H1 (cell line): ENCODE results near the gene PDHX. TPM values are rescaled to one million over a fixed set of nuclear protein-coding genes. Genes with fewer than 3 reads are reported as not detected.

ENCODE experiments used
- CTCF ChIA-PET: fragments of 300-600 bp; sonication (Branson Sonifier 250); formaldehyde crosslinking; loops from one replicate; lab custom pipeline; 2021; ENCODE audit not compliant: partially characterized antibody; lab: Charles Lee
- POLR2A ChIA-PET: fragments of 300-600 bp; sonication (Branson Sonifier 250); formaldehyde crosslinking; loops from one replicate; lab custom pipeline; 2021; ENCODE audit warnings: inconsistent platforms; ENCODE audit not compliant: partially characterized antibody; lab: Charles Lee
- DNase-seq, 2 experiments: peaks; one replicate each; pipeline versions ENCODE4 v3.0.0 to v3.0.0-alpha.2; 2010 to 2022; ENCODE audit warnings: low spot score in 2 of 2, low read depth in 1 of 2, mixed read lengths in 1 of 2
- FAIRE-seq: peaks from 2 replicates; lab custom pipeline; 2011; peaks lifted over from hg19 to GRCh38; lab: Jason Lieb, UNC
- H2AFZ ChIP-seq: 2 replicates; pipeline ENCODE4 v1.8.1; 2012; ENCODE audit warnings: low read length, inconsistent platforms
- H2AK5ac ChIP-seq: 2 replicates; pipeline ENCODE4 v1.6.1; 2013; ENCODE audit warnings: low read depth, low read length
- H2BK120ac ChIP-seq: replicated peaks from 2 replicates; pipeline ENCODE3; 2013; ENCODE audit warnings: low read depth, low read length, inconsistent platforms
- H2BK12ac ChIP-seq: 2 replicates; pipeline ENCODE4 v1.6.1; 2013; ENCODE audit warnings: low read depth, low read length
- H2BK15ac ChIP-seq: 2 replicates; pipeline ENCODE4 v1.6.1; 2013; ENCODE audit warnings: low read length
- H2BK20ac ChIP-seq: 2 replicates; pipeline ENCODE4 v1.6.1; 2013; ENCODE audit warnings: low read length
- H2BK5ac ChIP-seq: 2 replicates; pipeline ENCODE4 v1.6.1; 2013; ENCODE audit warnings: low read depth, low read length
- H3K14ac ChIP-seq: 2 replicates; pipeline ENCODE4 v1.6.1; 2013; ENCODE audit warnings: inconsistent platforms; ENCODE audit not compliant: insufficient read length
- H3K18ac ChIP-seq: 2 replicates; pipeline ENCODE4 v1.6.1; 2013; ENCODE audit warnings: low read length; ENCODE audit errors: extremely low read depth
- H3K23ac ChIP-seq: 2 replicates; pipeline ENCODE4 v1.6.1; 2013; ENCODE audit warnings: inconsistent platforms; ENCODE audit not compliant: insufficient read length
- H3K23me2 ChIP-seq: 2 replicates; pipeline ENCODE4 v1.6.1; 2013; ENCODE audit warnings: low read depth, low read length
- H3K27ac ChIP-seq: 2 replicates; pipeline ENCODE4 v1.6.1; 2011; ENCODE audit warnings: low read depth, low read length, inconsistent platforms
- H3K27me3 ChIP-seq, 4 experiments: replicated peaks in 1 of 4; 1 replicate in 1 of 4; 2 replicates in 3 of 4; pipeline versions ENCODE4 v1.6.1 to v1.8.1; 2011 to 2013; ENCODE audit warnings: low read length in 3 of 4, mild to moderate bottlenecking in 3 of 4, inconsistent platforms in 2 of 4, mixed read lengths in 2 of 4, moderate library complexity in 1 of 4; ENCODE audit not compliant: control insufficient read depth in 3 of 4, insufficient read depth in 3 of 4; ENCODE audit errors: extremely low read depth in 1 of 4
- H3K36me3 ChIP-seq, 4 experiments: 2 replicates each; pipeline versions ENCODE4 v1.6.1 to v1.8.1; 2011 to 2013; ENCODE audit warnings: mild to moderate bottlenecking in 4 of 4, low read length in 3 of 4, moderate library complexity in 2 of 4, control low read depth in 1 of 4, inconsistent platforms in 1 of 4; ENCODE audit not compliant: insufficient read depth in 4 of 4, control insufficient read depth in 2 of 4
- H3K4ac ChIP-seq: replicated peaks from 2 replicates; pipeline ENCODE3; 2013; ENCODE audit warnings: low read length, low read depth, mixed read lengths, inconsistent platforms; ENCODE audit not compliant: insufficient read length
- H3K4me1 ChIP-seq, 4 experiments: replicated peaks in 1 of 4; 1 replicate in 1 of 4; 2 replicates in 3 of 4; pipeline versions ENCODE4 v1.6.1 to v1.8.1; 2011 to 2013; ENCODE audit warnings: low read length in 3 of 4, inconsistent platforms in 2 of 4, mixed read lengths in 1 of 4; ENCODE audit not compliant: insufficient read depth in 4 of 4, control insufficient read depth in 3 of 4
- H3K4me2 ChIP-seq, 2 experiments: 2 replicates each; pipeline versions ENCODE4 v1.6.1 to v1.8.1; 2011 to 2013; ENCODE audit warnings: low read depth in 2 of 2, low read length in 2 of 2, control low read depth in 1 of 2, inconsistent platforms in 1 of 2, mild to moderate bottlenecking in 1 of 2; ENCODE audit not compliant: insufficient read depth in 1 of 2
- H3K4me3 ChIP-seq, 4 experiments: fragments of 200-600, 300-600 bp in 1 of 4; sonication (generic), shearing (Covaris generic), sonication (Bioruptor Twin) in 1 of 4; 2 replicates each; pipeline versions ENCODE4 v1.5.1 to v1.8.1; 2011 to 2016; ENCODE audit warnings: low read length in 4 of 4, low read depth in 3 of 4, control low read depth in 2 of 4, inconsistent platforms in 2 of 4, mild to moderate bottlenecking in 2 of 4, mixed read lengths in 1 of 4, moderate library complexity in 1 of 4; ENCODE audit not compliant: insufficient read depth in 2 of 4; ENCODE audit errors: extremely low read depth in 1 of 4
- H3K56ac ChIP-seq: replicated peaks from 2 replicates; pipeline ENCODE3; 2013; ENCODE audit warnings: low read depth, mild to moderate bottlenecking, mixed read lengths, low read length, inconsistent platforms; ENCODE audit not compliant: insufficient read length
- H3K79me1 ChIP-seq: 2 replicates; pipeline ENCODE4 v1.6.1; 2013; ENCODE audit warnings: low read depth, low read length, control low read depth
- H3K79me2 ChIP-seq, 2 experiments: 2 replicates each; pipeline versions ENCODE4 v1.6.1 to v1.8.1; 2012 to 2013; ENCODE audit warnings: low read length in 2 of 2, mild to moderate bottlenecking in 2 of 2, inconsistent platforms in 1 of 2; ENCODE audit not compliant: insufficient read depth in 2 of 2, control insufficient read depth in 1 of 2
- H3K9ac ChIP-seq, 4 experiments: replicated peaks in 1 of 4; 1 replicate in 1 of 4; 2 replicates in 3 of 4; pipeline versions ENCODE4 v1.6.1 to v1.8.1; 2011 to 2013; ENCODE audit warnings: low read depth in 3 of 4, low read length in 3 of 4, control low read depth in 2 of 4, mild to moderate bottlenecking in 2 of 4, moderate library complexity in 2 of 4, inconsistent platforms in 1 of 4; ENCODE audit errors: extremely low read depth in 1 of 4
- H3K9me3 ChIP-seq, 2 experiments: 2 replicates each; pipeline versions ENCODE4 v1.6.1 to v1.8.1; 2012 to 2013; ENCODE audit warnings: mild to moderate bottlenecking in 2 of 2, moderate library complexity in 2 of 2, control low read depth in 1 of 2, inconsistent platforms in 1 of 2, low read depth in 1 of 2, low read length in 1 of 2, mixed read lengths in 1 of 2; ENCODE audit not compliant: insufficient read depth in 2 of 2
- H4K20me1 ChIP-seq, 2 experiments: replicated peaks in 1 of 2; 2 replicates each; pipeline versions ENCODE3 to v1.8.1; 2011 to 2013; ENCODE audit warnings: inconsistent platforms in 2 of 2, low read length in 2 of 2, mild to moderate bottlenecking in 1 of 2; ENCODE audit not compliant: insufficient read depth in 2 of 2, control insufficient read depth in 1 of 2
- H4K5ac ChIP-seq: 2 replicates; pipeline ENCODE4 v1.6.1; 2013; ENCODE audit warnings: low read length, low read depth, mixed read lengths, inconsistent platforms; ENCODE audit not compliant: insufficient read length
- H4K8ac ChIP-seq: 2 replicates; pipeline ENCODE4 v1.8.0; 2013; ENCODE audit warnings: mild to moderate bottlenecking, moderate library complexity, low read length, inconsistent platforms; ENCODE audit not compliant: insufficient read depth; ENCODE audit errors: extremely low read depth
- H4K91ac ChIP-seq: replicated peaks from 2 replicates; pipeline ENCODE3; 2013; ENCODE audit warnings: low read length, mixed read lengths, inconsistent platforms; ENCODE audit not compliant: insufficient read length
- CEBPB ChIP-seq: IDR thresholded peaks from 2 replicates; pipeline ENCODE4 v1.6.1; 2012; ENCODE audit warnings: low read depth, low read length
- CHD2 ChIP-seq: IDR thresholded peaks from 2 replicates; pipeline ENCODE4 v1.6.1; 2012; ENCODE audit warnings: low read length, improper control_type of control experiment
- EP300 ChIP-seq, 2 experiments: IDR thresholded peaks; 1 replicate in 1 of 2; 2 replicates in 1 of 2; pipeline ENCODE4 v1.6.1; 2011 to 2012; ENCODE audit warnings: low read depth in 2 of 2, low read length in 2 of 2, mild to moderate bottlenecking in 2 of 2, borderline replicate concordance in 1 of 2, inconsistent platforms in 1 of 2, moderate library complexity in 1 of 2
- KDM4A ChIP-seq: IDR thresholded peaks from one replicate; pipeline ENCODE4 v1.7.1; 2012; ENCODE audit warnings: low read depth, mild to moderate bottlenecking, moderate library complexity, low read length, inconsistent platforms; ENCODE audit not compliant: severe bottlenecking
- MAX ChIP-seq: IDR thresholded peaks from 2 replicates; pipeline ENCODE4 v1.6.1; 2012; ENCODE audit warnings: inconsistent platforms
- NANOG ChIP-seq: IDR thresholded peaks from 2 replicates; pipeline ENCODE4 v1.6.1; 2011; ENCODE audit warnings: low read length, low read depth, mild to moderate bottlenecking, inconsistent platforms; ENCODE audit not compliant: insufficient read depth, poor library complexity, severe bottlenecking
- POLR2A ChIP-seq, 2 experiments: IDR thresholded peaks; 1 replicate in 1 of 2; 2 replicates in 1 of 2; pipeline ENCODE4 v1.6.1; 2011; ENCODE audit warnings: low read depth in 2 of 2, low read length in 2 of 2, mild to moderate bottlenecking in 2 of 2; ENCODE audit errors: control extremely low read depth in 1 of 2
- POU5F1 ChIP-seq: IDR thresholded peaks from 2 replicates; pipeline ENCODE4 v1.6.1; 2011; ENCODE audit warnings: low read depth, mild to moderate bottlenecking, low read length, moderate library complexity
- RFX5 ChIP-seq: IDR thresholded peaks from 2 replicates; pipeline ENCODE4 v1.6.1; 2011; ENCODE audit warnings: low read depth, low read length, improper control_type of control experiment, borderline replicate concordance
- SP2 ChIP-seq: IDR thresholded peaks from 2 replicates; pipeline ENCODE4 v1.6.1; 2012; ENCODE audit warnings: mild to moderate bottlenecking, low read length, inconsistent platforms
- SUZ12 ChIP-seq: fragments of 200-600 bp; sonication (generic); IDR thresholded peaks from 2 replicates; pipeline ENCODE4 v1.6.1; 2012; ENCODE audit warnings: mild to moderate bottlenecking, inconsistent platforms, low read length, moderate library complexity, mixed read lengths
- WGBS, 2 experiments: shearing (Covaris generic) in 1 of 2; methylation state at CpG; one replicate each; pipeline versions ENCODE4 v1.1.6 to v1.1.7; 2013 to 2015; ENCODE audit warnings: low lambda C conversion rate in 2 of 2, mixed read lengths in 2 of 2, inconsistent platforms in 1 of 2, low coverage in 1 of 2, missing lambda C conversion rate in 1 of 2; ENCODE audit not compliant: insufficient replicate concordance in 2 of 2, insufficient coverage in 1 of 2, insufficient read length in 1 of 2; ENCODE audit errors: extremely low coverage in 1 of 2, missing lambda C conversion rate in 1 of 2; 5-methylcytosine and 5-hydroxymethylcytosine counted together
- polyA plus RNA-seq, 7 experiments: library from polyadenylated mRNA; depleted of rRNA in 3 of 7; stranded (reverse) in 5 of 7; unstranded in 2 of 7; fragments of >200 nt in 5 of 7; fragments of 200-250 nt in 2 of 7; gene quantifications; 1 replicate in 5 of 7; 2 replicates in 1 of 7; 4 replicates in 1 of 7; pipeline versions ENCODE4 v1.2.1 to v1.2.3, GENCODE V29; 2011 to 2013; ENCODE audit warnings: missing spikeins in 2 of 7, mixed read lengths in 2 of 7
- total RNA-seq: library from RNA; stranded (reverse); fragmentation: NEBNext Ultra II Directional; extraction: Animal tissue kit (Norgen Biotek cat#: 25700); gene quantifications from 2 replicates; pipeline ENCODE4 v1.2.1, GENCODE V29; 2021
- TF ChIP-seq, protein P1 (sequence below): IDR thresholded peaks from 2 replicates; pipeline ENCODE4 v1.6.1; 2011; ENCODE audit warnings: low read length, improper control_type of control experiment

The PDHX gene
- total and polyA plus RNA-seq, 2 of the 8 experiments (the other 6 are each of a cell fraction or from before 2014, with no cell fraction given) = 12.4 to 51.9 TPM

DNA sequence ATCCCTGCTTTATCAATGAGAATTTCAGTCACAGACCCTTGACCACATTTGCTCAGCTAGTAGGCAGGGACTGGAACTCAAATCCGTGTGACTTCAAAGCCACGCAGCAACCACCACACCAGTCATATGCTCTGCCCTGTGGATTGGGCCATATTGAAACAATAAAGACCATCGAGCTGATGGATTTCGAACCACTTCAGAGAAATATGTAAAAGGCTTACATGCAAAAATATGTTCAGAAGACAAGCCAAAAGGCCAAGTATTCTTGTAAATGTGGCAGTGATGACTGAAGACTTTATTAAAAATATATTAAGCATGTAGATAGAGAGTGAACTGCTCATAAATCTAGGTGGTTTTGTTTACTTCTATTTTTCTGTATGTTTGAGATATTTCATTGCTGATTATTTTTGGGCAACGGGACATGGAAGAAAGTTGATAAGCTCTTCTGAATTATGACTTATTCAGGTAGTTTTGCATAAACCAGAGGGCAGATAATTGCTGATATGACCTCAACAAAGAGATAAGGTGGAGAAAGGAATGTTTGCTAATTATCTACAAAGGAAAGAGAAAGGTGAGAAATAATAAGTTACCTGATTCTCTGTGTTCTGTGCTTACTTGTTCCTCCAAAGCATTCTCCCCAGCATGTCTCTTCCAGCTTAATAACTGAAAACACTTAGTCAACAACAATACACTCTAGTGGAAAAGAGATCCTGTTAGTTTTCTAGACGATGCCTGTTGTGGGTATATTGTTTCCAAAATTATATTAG is 99.4 kb downstream of the PDHX start:
- Histone ChIP-seq H3K23me2 (no peaks in the 10 kb centered on the region), H4K91ac (no peak overlapping the region), H3K27ac (no peak overlapping the region), H3K4me2 (no peak overlapping the region), H2BK12ac (no peak overlapping the region), H3K79me1 (no peaks in the 10 kb centered on the region), H2BK120ac (no peak overlapping the region), H3K14ac (no peak overlapping the region), H3K4me3 (no peak overlapping the region), H2BK5ac (no peak overlapping the region), H3K27me3 (peaks cover 0 to 2% (median 0%) of the 10 kb centered on the region in 4 experiments; a peak in 1 of 7 replicates), H3K9ac (no peak overlapping the region), H3K4ac (no peak overlapping the region), H2BK15ac (no peak overlapping the region), H4K8ac (no peak overlapping the region), H3K36me3 (no peaks in the 10 kb centered on the region), H3K9me3 (no peaks in the 10 kb centered on the region), H3K4me1 (peaks cover 0 to 6% (median 3%) of the 10 kb centered on the region in 4 experiments; a peak in 4 of 7 replicates), H4K5ac (no peak overlapping the region), H3K56ac (no peak overlapping the region), H3K18ac (no peak overlapping the region), H2AFZ (no peak overlapping the region), H2BK20ac (no peak overlapping the region), H2AK5ac (no peak overlapping the region), H3K79me2 (no peaks in the 10 kb centered on the region), H4K20me1 (no peaks in the 10 kb centered on the region), H3K23ac (no peak overlapping the region)
- CTCF ChIA-PET = interaction anchor here (0.6 to 1.0 kb wide), 3 partner anchors 222 to 230 kb away, joined by 3 to 5 read pairs (median 3); no protein-coding TSS in a partner anchor
- POLR2A ChIA-PET = no interaction called here
- no peak for DNase-seq
- WGBS, 2 experiments = 93% methylated on average over 6 of the region's 6 CpGs; no CpG with 5 or more reads in 1 of the 2 experiments
- no peak for FAIRE-seq
- TF ChIP-seq NANOG = no peak
- no peak for TF ChIP-seq POU5F1
- TF ChIP-seq MAX = no peak
- TF ChIP-seq CEBPB = no peak
- no peak for TF ChIP-seq KDM4A
- no peak for TF ChIP-seq SUZ12
- TF ChIP-seq POLR2A (IDR thresholded peaks at IDR 0.05; ENCODE audit: control extremely low read depth in 1 of 2, low read depth in 2 of 2, low read length in 2 of 2) = no peak
- TF ChIP-seq RFX5 = no peak
- no peak for TF ChIP-seq SP2
- TF ChIP-seq, protein P1, sequence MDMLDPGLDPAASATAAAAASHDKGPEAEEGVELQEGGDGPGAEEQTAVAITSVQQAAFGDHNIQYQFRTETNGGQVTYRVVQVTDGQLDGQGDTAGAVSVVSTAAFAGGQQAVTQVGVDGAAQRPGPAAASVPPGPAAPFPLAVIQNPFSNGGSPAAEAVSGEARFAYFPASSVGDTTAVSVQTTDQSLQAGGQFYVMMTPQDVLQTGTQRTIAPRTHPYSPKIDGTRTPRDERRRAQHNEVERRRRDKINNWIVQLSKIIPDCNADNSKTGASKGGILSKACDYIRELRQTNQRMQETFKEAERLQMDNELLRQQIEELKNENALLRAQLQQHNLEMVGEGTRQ = no peak
- TF ChIP-seq EP300 (IDR thresholded peaks at IDR 0.05; ENCODE audit: borderline replicate concordance in 1 of 2, low read depth in 2 of 2, low read length in 2 of 2) = no peak
- TF ChIP-seq CHD2 = no peak
